Cardiac muscle cell (in vitro differentiated cells and primary cell): ENCODE data around the gene HES5. TPM values are rescaled to one million over a fixed set of nuclear protein-coding genes. Genes with fewer than 3 reads are reported as not detected.

Source experiments
- DNase-seq, 2 donors: peaks; one replicate each; pipeline versions ENCODE4 v3.0.0 to v3.0.0-alpha.2; 2010 to 2017; ENCODE audit warnings: low read depth in 1 of 2, low spot score in 1 of 2
- H3K27ac ChIP-seq: fragments of 200-600 bp; sonication (generic); 2 replicates; pipeline ENCODE4 v1.5.1; 2016
- H3K27me3 ChIP-seq: fragments of 200-600 bp; sonication (generic); 2 replicates; pipeline ENCODE4 v1.6.0; 2016; ENCODE audit warnings: control low read depth
- H3K36me3 ChIP-seq: fragments of 200-600 bp; sonication (generic); 2 replicates; pipeline ENCODE4 v1.5.1; 2016; ENCODE audit warnings: control low read depth
- H3K4me1 ChIP-seq: fragments of 200-600 bp; sonication (generic); 2 replicates; pipeline ENCODE4 v1.8.1; 2017; ENCODE audit warnings: low read depth, mild to moderate bottlenecking, mixed run types
- H3K4me3 ChIP-seq: fragments of 200-600 bp; sonication (generic); 2 replicates; pipeline ENCODE4 v1.5.1; 2016; ENCODE audit warnings: mild to moderate bottlenecking
- H3K9me3 ChIP-seq: fragments of 200-600 bp; sonication (generic); 2 replicates; pipeline ENCODE4 v1.5.1; 2017; ENCODE audit warnings: low read depth, mild to moderate bottlenecking, control low read depth
- polyA plus RNA-seq: library from polyadenylated mRNA; unstranded; fragments of >200 nt; fragmentation: Nextera tagmentation; extraction: Ambion mirVana; gene quantifications from 2 replicates; pipeline ENCODE4 v1.2.1, GENCODE V29; 2016
- total RNA-seq: library from RNA; depleted of rRNA; stranded (reverse); fragments of >200 nt; gene quantifications from 2 replicates; pipeline ENCODE4 v1.2.3, GENCODE V29; 2016
- TF ChIP-seq, protein P1 (sequence below): IDR thresholded peaks from 2 replicates; pipeline ENCODE4 v1.5.1; 2012; ENCODE audit warnings: low read depth, mild to moderate bottlenecking, low read length

HES5 gene
- total and polyA plus RNA-seq, 2 experiments from 2014 or later: not detected

DNA sequence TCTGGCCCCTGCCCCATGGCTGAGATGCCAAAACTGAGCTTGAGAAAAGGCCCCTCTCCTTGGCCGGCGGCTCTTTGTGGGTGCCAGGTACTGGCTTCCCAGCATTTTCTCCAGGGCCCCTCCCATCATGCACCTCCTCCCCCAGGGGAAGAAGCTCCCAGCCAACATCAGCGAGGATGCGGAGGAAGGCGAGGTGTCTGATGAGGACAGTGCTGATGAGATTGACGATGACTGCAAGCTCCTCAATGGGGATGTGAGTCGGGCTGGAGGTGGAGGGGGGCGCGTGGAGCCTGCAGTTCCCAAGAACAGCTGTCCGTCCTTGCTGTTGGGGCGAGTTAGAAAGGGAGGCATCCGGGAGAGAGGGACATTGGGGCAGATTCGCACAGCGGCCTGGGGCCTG, 40.4 kb downstream of the HES5 start:
- Histone ChIP-seq H3K27ac (no peak overlapping the region), H3K4me1 (no peaks in the 10 kb centered on the region), H3K36me3 (no peaks in the 10 kb centered on the region), H3K4me3 (no peak overlapping the region), H3K9me3 (no peaks in the 10 kb centered on the region), H3K27me3 (no peaks in the 10 kb centered on the region)
- TF ChIP-seq, protein P1, sequence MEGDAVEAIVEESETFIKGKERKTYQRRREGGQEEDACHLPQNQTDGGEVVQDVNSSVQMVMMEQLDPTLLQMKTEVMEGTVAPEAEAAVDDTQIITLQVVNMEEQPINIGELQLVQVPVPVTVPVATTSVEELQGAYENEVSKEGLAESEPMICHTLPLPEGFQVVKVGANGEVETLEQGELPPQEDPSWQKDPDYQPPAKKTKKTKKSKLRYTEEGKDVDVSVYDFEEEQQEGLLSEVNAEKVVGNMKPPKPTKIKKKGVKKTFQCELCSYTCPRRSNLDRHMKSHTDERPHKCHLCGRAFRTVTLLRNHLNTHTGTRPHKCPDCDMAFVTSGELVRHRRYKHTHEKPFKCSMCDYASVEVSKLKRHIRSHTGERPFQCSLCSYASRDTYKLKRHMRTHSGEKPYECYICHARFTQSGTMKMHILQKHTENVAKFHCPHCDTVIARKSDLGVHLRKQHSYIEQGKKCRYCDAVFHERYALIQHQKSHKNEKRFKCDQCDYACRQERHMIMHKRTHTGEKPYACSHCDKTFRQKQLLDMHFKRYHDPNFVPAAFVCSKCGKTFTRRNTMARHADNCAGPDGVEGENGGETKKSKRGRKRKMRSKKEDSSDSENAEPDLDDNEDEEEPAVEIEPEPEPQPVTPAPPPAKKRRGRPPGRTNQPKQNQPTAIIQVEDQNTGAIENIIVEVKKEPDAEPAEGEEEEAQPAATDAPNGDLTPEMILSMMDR: no peak
- no peak for DNase-seq

DNA sequence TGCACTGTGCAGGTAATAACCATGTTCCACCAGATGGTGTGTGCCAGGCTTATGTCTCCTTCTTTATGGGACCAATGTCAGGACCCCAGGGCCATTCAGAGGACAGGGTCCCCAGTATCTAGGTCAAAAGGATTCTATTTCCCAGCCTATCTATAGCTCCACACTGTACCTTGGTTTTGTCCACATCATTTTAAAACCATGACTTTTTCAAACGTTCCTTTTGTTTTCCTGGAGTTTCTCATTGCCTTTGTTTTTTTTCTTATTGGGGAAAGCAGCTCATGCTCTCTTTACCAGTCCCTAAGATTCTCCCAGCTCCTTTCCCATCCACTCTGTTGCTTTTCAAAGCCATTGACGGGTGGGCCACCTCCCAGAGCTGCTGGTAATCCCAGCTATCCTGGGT, 41.4 kb downstream of the HES5 start:
- Histone ChIP-seq H3K36me3 (no peaks in the 10 kb centered on the region), H3K27ac (no peak overlapping the region), H3K4me3 (no peak overlapping the region), H3K9me3 (no peaks in the 10 kb centered on the region), H3K27me3 (no peaks in the 10 kb centered on the region), H3K4me1 (no peaks in the 10 kb centered on the region)
- TF ChIP-seq, protein P1: no peak
- no peak for DNase-seq

DNA sequence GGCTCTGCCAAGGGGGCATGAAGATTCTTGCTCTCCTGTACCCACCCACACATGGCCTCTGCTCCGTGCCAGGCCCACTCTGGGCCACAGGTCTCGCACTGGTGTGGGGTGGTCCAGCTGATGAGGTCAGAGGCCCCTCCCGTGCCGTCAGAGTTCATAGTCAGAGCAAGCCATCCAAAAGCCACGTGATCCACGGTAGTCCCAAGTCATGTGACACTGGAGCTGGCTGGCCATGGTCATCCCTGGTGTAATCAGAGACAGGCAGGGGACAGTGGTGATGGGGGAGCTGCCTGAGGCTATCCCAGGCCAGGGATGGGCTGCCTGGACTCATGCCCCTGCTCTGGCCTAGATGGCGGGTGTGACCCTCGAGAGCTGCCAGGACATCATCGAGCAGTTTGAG, 43.5 kb downstream of the HES5 start:
- Histone ChIP-seq H3K27me3 (no peaks in the 10 kb centered on the region), H3K27ac (no peak overlapping the region), H3K4me1 (no peaks in the 10 kb centered on the region), H3K4me3 (no peak overlapping the region), H3K36me3 (no peaks in the 10 kb centered on the region), H3K9me3 (no peaks in the 10 kb centered on the region)
- no peak for DNase-seq
- TF ChIP-seq, protein P1: no peak

DNA sequence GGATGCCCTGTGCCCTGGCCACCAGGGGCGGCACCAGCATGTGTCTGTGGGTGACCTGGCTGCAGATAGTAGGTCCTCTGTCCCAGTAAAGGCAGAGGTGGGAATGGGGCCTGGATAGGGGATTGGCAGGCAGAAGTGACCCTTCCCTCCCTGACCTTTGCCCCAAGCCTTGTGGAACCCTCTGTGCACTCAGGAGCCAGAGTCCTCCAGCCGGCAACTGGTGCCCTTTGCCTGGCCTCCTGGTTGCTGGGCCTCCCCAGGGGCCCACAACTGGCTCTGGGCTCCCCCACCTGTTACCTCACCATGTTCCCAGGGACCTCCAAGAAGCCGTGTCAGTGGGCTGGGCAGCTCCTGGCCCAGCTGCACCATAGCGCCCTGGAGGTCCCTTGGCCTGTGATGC, 44.0 kb downstream of the HES5 start:
- no peaks in the 10 kb centered on the region for H3K36me3 ChIP-seq
- H3K27me3 ChIP-seq: no peaks in the 10 kb centered on the region
- no peaks in the 10 kb centered on the region for H3K9me3 ChIP-seq
- no peak overlapping the region for H3K4me3 ChIP-seq
- TF ChIP-seq, protein P1: no peak
- no peak for DNase-seq
- no peaks in the 10 kb centered on the region for H3K4me1 ChIP-seq
- H3K27ac ChIP-seq: no peak overlapping the region

DNA sequence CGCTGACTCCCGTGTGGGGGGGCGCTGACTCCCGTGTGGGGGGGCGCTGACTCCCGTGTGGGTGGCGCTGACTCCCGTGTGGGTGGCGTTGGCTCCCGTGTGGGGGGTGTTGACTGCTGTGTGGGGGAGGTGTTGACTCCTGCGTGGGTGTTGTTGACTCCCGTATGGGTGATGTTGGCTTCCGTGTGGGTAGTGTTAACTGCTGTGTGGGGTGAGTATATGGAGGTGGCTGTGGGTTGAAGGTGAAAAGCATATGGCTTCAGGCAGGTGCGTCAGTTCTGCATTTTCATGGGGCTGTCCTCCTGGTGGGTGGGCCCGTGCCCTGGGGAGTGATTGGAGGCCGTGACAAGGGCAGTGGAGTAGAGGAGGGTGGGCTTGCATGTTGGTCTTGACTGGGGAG, 46.1 kb downstream of the HES5 start:
- H3K27me3 ChIP-seq: no peaks in the 10 kb centered on the region
- no peak overlapping the region for H3K4me3 ChIP-seq
- TF ChIP-seq, protein P1: no peak
- H3K36me3 ChIP-seq: no peaks in the 10 kb centered on the region
- H3K27ac ChIP-seq: no peak overlapping the region
- H3K9me3 ChIP-seq: no peaks in the 10 kb centered on the region
- H3K4me1 ChIP-seq: no peaks in the 10 kb centered on the region
- no peak for DNase-seq

DNA sequence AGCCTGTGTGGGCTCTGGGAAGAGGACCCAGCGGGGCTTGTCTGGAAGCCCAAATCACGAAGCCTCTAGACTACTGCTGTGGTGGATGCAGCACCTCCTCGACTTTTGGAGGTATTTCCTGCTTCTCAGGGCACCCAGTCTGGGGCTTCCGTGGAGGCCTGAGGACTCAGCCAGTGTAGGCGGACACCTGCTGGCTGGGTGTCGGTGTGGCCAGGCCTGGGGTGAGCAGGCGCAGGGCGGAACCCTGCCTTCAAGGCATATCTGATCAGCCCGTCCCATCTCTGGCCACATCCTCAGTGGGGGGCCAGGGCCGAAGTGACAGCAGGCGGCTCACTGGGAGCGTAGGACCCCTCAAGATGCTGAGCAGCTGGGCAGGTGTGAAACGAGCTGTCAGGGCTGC, 47.0 kb downstream of the HES5 start:
- Histone ChIP-seq H3K27ac (no peak overlapping the region), H3K4me1 (no peaks in the 10 kb centered on the region), H3K4me3 (no peak overlapping the region), H3K27me3 (no peaks in the 10 kb centered on the region), H3K9me3 (no peaks in the 10 kb centered on the region), H3K36me3 (no peaks in the 10 kb centered on the region)
- TF ChIP-seq, protein P1: no peak
- no peak for DNase-seq
